Naive thymus-derived CD8-positive, alpha-beta T cell (primary cell): ENCODE results near the gene CFAP46. TPM values are rescaled to one million over a fixed set of nuclear protein-coding genes. Genes with fewer than 3 reads are reported as not detected.

Source experiments
- ATAC-seq, 2 donors: fragments of 150-1000 bp; cut with Tn5 transposase in 1 of 2; sonication (Bioruptor Pico), chemical (Tn5 transposase) in 1 of 2; 1 replicate in 1 of 2; 2 replicates in 1 of 2; pipeline ENCODE4 v1.10.0; 2021; ENCODE audit warnings: mild to moderate bottlenecking in 2 of 2, moderate library complexity in 2 of 2
- POLR2A ChIA-PET: fragments of 350-600 bp; sonication (Branson Sonifier 250); formaldehyde crosslinking; loops from one replicate; lab custom pipeline; 2021; ENCODE audit warnings: antibody characterized with exemption; lab: Charles Lee
- DNase-seq, 10 donors: peaks; one replicate each; pipeline versions ENCODE4 v3.0.0 to v3.0.0-alpha.2; 2020 to 2022
- H3K27ac Mint-ChIP-seq, 10 donors: one replicate each; pipeline ENCODE4 v1.8.0; 2020 to 2022; ENCODE audit warnings: mild to moderate bottlenecking in 10 of 10, mixed read lengths in 10 of 10, moderate library complexity in 4 of 10, inconsistent platforms in 1 of 10
- H3K27me3 Mint-ChIP-seq, 5 donors: one replicate each; pipeline ENCODE4 v1.8.0; 2021 to 2022; ENCODE audit warnings: mixed read lengths in 5 of 5
- H3K36me3 Mint-ChIP-seq, 3 donors: one replicate each; pipeline ENCODE4 v1.8.0; 2020 to 2022; ENCODE audit warnings: mixed read lengths in 3 of 3, mild to moderate bottlenecking in 2 of 3, inconsistent platforms in 1 of 3
- H3K4me1 Mint-ChIP-seq, 4 donors: one replicate each; pipeline ENCODE4 v1.8.0; 2021 to 2022; ENCODE audit warnings: mixed read lengths in 4 of 4
- H3K4me3 Mint-ChIP-seq, 10 donors: one replicate each; pipeline ENCODE4 v1.8.0; 2020 to 2022; ENCODE audit warnings: mild to moderate bottlenecking in 10 of 10, mixed read lengths in 10 of 10, moderate library complexity in 6 of 10, inconsistent platforms in 1 of 10
- H3K9me3 Mint-ChIP-seq, 9 donors: one replicate each; pipeline ENCODE4 v1.8.0; 2020 to 2022; ENCODE audit warnings: mixed read lengths in 9 of 9, mild to moderate bottlenecking in 3 of 9, inconsistent platforms in 1 of 9, moderate library complexity in 1 of 9
- polyA plus RNA-seq, 3 donors: library from polyadenylated mRNA; unstranded; fragments of 300-500 nt; fragmentation: Illumina TruSeq; gene quantifications; one replicate each; pipeline ENCODE4 v1.2.3, GENCODE V29; 2021
- total RNA-seq, 8 experiments: library from RNA in 2 of 8; stranded (reverse) in 2 of 8; gene quantifications; one replicate each; pipeline ENCODE4 v1.2.3 and lab custom pipeline; 2021 to 2026

CFAP46 gene
- total and polyA plus RNA-seq, 5 experiments from 2014 or later = not detected

DNA sequence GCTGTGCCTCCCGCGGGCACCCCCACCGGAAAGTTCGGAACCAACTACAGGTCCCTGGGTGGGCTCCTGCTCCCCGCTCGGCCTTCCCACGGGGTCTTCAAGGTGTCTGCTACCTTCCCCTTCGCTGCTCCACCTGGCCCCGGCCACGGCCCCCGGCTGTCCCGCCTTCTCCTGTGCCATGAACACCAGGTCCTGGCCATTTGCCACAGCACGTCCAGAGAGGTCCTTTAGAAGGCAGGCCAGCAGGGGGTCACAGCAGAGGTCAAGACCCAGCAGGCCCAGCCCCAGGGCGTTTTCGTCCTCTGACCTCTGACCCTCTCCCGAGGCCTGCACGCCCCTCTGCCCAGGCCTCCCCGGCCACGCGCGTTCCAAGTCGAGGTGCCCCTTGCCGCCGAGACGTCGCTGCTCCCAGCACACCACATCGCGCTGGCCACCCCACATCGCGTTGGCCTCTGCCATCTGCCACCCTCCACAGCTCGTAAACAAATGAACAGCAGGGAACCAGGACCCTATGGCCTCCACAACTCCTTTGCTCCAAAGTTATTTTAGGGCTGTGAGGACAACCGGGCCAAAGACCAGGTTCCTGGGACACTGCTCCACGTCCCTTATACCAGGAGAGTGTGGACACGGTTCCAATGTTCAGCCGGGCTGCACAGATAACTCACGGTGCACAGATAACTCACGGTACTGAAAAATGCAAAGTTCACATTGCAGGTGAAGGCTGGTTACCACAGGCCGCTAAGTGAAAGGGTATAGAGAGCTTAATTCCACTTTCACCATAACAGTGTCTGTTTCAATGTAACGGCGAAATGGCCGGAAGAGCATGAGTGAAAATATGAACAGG, 74.3 kb downstream of the CFAP46 start:
- H3K4me3 Mint-ChIP-seq = no peak overlapping the region
- no peak overlapping the region for H3K27ac Mint-ChIP-seq
- peak in 2 of 10 donors; percentile 10 to 32 for DNase-seq
- peaks cover 0 to 4% (median 0%) of the 10 kb centered on the region in 9 donors for H3K9me3 Mint-ChIP-seq
- H3K36me3 Mint-ChIP-seq = peaks cover 0 to 3% (median 0%) of the 10 kb centered on the region in 3 donors
- H3K27me3 Mint-ChIP-seq = peaks cover 4 to 62% (median 31%) of the 10 kb centered on the region in 5 donors
- peaks cover 6 to 11% (median 8%) of the 10 kb centered on the region in 4 donors for H3K4me1 Mint-ChIP-seq
- POLR2A ChIA-PET = no interaction called here
- no peak for ATAC-seq

DNA sequence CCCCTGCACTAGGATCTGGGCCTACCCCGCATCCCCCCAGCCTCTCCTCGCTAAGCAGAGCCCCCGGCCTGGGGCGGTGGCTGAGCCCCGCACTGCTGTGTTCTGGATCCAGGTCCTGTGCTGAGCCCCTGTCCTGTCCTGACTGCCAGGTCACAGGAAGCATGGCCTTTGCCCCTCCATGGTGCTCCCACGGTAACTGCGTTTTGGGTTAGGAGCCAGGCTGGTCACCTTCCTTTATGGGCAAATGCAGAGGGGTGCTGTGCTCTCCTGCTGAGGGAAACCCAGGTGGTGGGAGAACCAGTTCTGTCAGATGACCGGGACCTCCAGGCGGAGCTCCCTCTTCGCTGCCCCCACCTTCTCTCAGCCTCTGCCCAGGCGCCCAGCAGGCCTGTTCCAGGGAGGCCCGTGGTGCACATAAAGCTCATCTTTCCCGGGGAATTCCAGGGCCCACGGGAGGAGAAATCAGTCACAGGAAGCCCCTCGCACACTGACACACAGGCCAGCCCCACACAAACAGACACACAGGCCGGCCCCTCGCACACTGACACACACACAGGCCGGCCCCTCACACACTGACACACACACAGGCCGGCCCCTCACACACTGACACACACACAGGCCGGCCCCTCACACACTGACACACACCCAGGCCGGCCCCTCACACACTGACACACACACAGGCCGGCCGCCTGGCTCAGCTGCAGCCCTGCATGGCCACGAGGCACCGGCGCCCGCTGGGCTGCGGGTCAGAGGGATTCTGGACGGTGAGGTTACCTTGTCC, 75.6 kb downstream of the CFAP46 start:
- H3K36me3 Mint-ChIP-seq = peaks cover 0 to 3% (median 0%) of the 10 kb centered on the region in 3 donors
- H3K27me3 Mint-ChIP-seq = peaks cover 5 to 59% (median 30%) of the 10 kb centered on the region in 5 donors
- POLR2A ChIA-PET = no interaction called here
- no peak for ATAC-seq
- no peak overlapping the region for H3K27ac Mint-ChIP-seq
- peak in 2 of 10 donors; percentile 10 to 22 for DNase-seq
- H3K4me1 Mint-ChIP-seq = peaks cover 9 to 13% (median 12%) of the 10 kb centered on the region in 4 donors
- H3K4me3 Mint-ChIP-seq = no peak overlapping the region
- peaks cover 0 to 4% (median 0%) of the 10 kb centered on the region in 9 donors for H3K9me3 Mint-ChIP-seq

DNA sequence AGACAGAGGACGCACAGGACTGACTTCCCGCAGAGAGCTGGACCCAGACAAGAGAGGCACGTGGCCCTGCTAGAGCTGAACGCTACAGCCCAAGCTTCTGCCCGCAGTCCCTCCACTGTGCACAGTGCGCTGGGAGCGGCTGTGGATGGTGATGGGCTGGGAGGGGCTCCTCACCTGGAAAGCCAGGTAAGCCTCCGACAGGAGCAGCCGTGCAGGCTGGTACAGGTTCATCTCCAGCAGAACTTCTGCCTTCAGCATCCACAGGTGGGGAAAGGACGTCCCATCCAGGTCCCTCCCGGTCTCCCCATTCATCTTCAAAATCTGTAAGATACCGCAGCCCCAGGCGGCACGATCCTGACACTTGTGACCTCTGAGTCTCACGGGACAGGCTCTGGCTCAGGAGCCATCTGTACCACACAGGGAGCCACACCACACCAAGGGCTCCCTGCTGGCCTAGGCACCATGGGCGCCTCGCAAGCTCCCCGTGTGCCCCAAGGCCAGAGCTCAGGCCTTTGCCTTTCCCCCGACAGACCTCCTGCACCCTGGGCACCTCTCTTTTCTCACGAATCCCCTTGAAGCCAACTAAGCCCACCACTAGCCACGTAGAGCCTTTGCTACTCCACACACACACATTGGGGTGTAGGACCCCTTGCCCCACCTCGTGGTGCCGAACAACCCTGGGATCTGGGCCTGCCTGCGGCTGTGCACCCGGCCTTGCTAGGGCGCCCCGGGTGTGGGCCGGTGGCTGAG, 76.3 kb downstream of the CFAP46 start:
- H3K27me3 Mint-ChIP-seq = peaks cover 5 to 56% (median 25%) of the 10 kb centered on the region in 5 donors
- POLR2A ChIA-PET = no interaction called here
- DNase-seq (peak in 2 of 10 donors; percentile 10 to 47), ATAC-seq (no peak)
- peaks cover 0 to 3% (median 0%) of the 10 kb centered on the region in 3 donors for H3K36me3 Mint-ChIP-seq
- peaks cover 9 to 13% (median 12%) of the 10 kb centered on the region in 4 donors for H3K4me1 Mint-ChIP-seq
- no peak overlapping the region for H3K4me3 Mint-ChIP-seq
- H3K9me3 Mint-ChIP-seq = peaks cover 0 to 2% (median 0%) of the 10 kb centered on the region in 9 donors
- H3K27ac Mint-ChIP-seq = peak overlapping the region in 1 of 10 donors; percentile 66

DNA sequence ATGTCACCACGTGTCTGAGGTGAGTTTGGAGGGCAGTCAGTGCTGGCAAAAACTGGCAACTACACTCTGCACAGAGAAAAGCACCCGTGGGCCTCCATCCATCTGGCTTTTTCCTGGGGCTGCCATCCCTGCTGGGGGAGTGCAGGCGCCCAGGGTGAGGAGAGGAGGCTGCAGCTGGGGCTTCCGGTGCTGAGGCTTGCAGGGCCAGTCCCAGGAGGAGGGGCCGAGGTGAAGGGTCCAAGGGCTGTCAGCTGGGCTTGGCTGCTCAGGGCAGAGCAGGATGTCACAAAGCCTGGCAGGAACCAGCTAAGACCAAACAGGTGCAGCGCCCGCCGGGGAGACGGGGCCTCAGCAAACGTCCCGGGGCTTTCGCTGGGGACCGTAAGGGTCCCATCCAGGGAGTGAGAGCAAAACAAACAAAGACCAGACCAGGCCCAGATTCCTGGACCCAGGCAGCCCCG, 77.2 kb downstream of the CFAP46 start:
- peak overlapping the region in 1 of 10 donors; percentile 35 for H3K27ac Mint-ChIP-seq
- no peak overlapping the region for H3K4me3 Mint-ChIP-seq
- peaks cover 0 to 2% (median 0%) of the 10 kb centered on the region in 9 donors for H3K9me3 Mint-ChIP-seq
- H3K4me1 Mint-ChIP-seq = peaks cover 9 to 13% (median 12%) of the 10 kb centered on the region in 4 donors
- peaks cover 0 to 3% (median 0%) of the 10 kb centered on the region in 3 donors for H3K36me3 Mint-ChIP-seq
- POLR2A ChIA-PET = no interaction called here
- DNase-seq (peak in 2 of 10 donors; percentile 7 to 38), ATAC-seq (no peak)
- H3K27me3 Mint-ChIP-seq = peaks cover 6 to 59% (median 30%) of the 10 kb centered on the region in 5 donors

DNA sequence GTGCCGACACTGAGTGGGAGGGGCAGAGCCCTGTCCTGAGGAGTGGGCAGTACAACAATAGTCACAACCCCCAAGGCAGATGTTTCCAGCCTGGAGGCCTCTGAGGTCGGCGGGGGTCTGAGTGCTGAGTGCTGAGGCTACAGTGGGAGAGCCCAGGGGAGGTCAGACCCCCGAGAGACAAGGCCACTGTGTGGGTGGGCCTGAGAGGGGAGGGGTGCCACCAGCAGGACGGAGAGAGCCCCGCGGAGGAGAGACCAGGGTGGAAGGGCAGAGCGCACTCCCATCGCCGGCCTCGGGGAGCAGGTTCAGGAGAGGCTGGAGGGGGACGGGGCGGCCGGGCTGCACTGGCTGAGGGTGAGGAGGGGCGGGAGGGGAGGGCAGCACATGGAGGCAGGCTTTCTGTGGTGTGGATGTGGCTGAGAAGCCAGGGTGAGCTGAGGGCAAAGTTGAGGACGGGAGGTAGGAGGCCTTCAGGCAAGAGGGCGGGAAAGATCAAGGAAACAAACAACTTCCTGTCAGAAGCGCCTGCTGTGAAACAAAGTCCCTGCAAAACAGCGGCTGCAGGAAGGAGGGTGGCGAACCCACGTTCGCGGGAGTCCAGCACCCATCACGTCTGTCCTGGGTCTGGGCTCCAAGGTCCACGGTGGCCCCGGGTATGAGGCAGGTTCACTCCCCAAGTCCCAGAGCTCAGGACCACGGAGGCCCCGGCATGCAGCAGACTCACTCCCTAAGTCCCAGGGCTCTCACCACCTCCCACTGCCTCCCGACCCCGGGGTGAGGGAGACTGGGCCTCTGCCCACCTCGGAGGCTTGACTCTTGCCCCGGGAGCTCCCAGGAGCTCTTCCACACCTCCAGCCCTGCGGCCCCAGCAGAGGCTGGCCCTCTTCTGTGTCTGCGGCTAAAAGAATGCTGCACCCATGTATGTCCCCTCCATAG, 79.6 kb downstream of the CFAP46 start:
- Mint-ChIP-seq H3K27ac (peak overlapping the region in 3 of 10 donors; percentile 75 to 79 (median 77)), H3K4me1 (peaks cover 9 to 13% (median 12%) of the 10 kb centered on the region in 4 donors), H3K9me3 (peaks cover 0 to 2% (median 0%) of the 10 kb centered on the region in 9 donors), H3K4me3 (peak overlapping the region in 7 of 10 donors; percentile 23 to 60 (median 39)), H3K27me3 (peaks cover 6 to 58% (median 19%) of the 10 kb centered on the region in 5 donors), H3K36me3 (no peaks in the 10 kb centered on the region)
- DNase-seq = peak in 1 of 10 donors; percentile 16
- ATAC-seq = peak in 1 of 2 donors; percentile 40
- POLR2A ChIA-PET = no interaction called here

DNA sequence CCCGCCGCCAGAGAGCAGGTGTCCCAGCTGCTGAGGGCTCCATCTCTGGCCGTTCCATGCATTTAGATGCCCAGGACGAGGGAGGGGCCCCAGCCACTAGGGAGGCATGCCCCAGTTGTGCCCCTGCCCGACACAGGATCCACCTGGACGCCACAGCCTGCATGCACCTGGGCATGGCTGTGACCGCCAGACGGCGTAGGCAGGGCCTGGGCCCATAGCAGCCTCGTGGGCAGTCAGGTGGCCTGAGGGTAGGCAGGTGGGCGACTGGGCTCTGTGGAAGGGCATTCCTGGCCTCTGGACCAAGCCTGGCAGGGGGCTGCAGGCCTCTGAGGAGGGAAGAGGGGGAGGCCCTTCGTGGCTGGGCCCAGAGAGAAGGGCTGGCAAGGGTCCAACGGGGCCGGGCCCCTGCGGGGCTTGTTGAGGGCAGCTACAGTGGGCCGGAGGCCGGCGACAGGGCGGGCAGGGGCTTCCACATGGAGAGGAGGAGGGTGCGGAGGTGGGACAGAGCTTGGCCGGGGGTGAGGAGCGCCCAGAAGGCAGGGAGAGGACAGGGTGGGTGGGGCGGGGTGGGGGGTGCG, 80.4 kb downstream of the CFAP46 start:
- Mint-ChIP-seq H3K4me1 (peaks cover 9 to 13% (median 12%) of the 10 kb centered on the region in 4 donors), H3K9me3 (peaks cover 0 to 4% (median 0%) of the 10 kb centered on the region in 9 donors), H3K27me3 (peaks cover 4 to 50% (median 25%) of the 10 kb centered on the region in 5 donors), H3K4me3 (peak overlapping the region in 2 of 10 donors; percentile 22 to 36), H3K27ac (no peak overlapping the region), H3K36me3 (no peaks in the 10 kb centered on the region)
- DNase-seq = peak in 1 of 10 donors; percentile 11
- POLR2A ChIA-PET = no interaction called here
- no peak for ATAC-seq

DNA sequence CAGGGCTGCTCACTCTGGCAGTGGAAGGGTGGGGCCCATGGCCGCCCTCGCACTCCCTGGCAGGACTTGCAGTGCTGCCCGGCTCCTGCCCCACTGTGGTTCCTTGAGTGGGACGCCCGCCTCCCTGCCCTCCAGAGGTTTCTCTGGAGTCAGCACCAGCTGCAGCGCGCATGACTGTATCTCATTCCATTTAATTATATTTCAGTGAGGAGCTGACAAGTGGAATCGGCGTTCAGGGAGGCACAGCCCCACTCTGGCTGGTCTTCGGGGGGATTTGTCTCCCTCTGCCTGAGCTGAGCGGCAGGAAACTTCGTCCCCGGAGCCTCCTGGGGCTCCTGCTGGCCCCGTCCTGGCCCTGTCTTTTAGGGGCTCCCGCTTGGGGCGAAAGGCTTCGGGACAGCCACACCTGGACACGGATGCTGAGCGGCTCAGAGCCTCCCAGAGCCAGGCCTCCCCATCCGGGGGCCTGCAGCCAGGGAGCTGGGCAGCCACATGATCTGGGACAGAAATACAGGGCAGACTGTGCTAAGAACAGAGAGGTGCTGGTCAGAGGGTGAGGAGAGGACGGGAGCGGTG, 81.2 kb downstream of the CFAP46 start:
- Mint-ChIP-seq H3K36me3 (peaks cover 0 to 5% (median 0%) of the 10 kb centered on the region in 3 donors), H3K4me3 (no peak overlapping the region), H3K4me1 (peaks cover 9 to 13% (median 12%) of the 10 kb centered on the region in 4 donors), H3K27me3 (peaks cover 8 to 51% (median 29%) of the 10 kb centered on the region in 5 donors), H3K27ac (peak overlapping the region in 1 of 10 donors; percentile 43), H3K9me3 (peaks cover 0 to 9% (median 4%) of the 10 kb centered on the region in 9 donors)
- ATAC-seq (no peak), DNase-seq (no peak)
- POLR2A ChIA-PET = no interaction called here

DNA sequence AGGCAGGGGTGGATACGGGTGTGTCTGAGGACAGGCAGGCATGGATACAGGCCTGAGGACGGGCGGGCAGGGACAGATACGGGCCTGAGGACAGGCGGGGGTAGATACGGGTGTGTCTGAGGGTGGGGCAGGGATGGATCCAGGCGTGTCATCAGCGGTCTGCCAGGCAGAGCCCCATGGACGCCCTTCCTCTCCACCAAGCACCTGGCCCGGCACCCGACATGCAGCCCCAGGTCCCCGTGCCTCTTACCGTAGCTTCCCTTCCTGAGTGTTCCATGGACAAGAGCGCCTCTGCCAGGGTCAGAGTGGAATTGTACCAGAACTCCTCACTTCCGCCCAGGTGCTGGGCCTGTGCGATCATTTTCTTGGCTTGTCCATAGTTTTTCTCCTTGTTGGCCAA, 81.8 kb downstream of the CFAP46 start:
- Mint-ChIP-seq H3K27ac (no peak overlapping the region), H3K36me3 (peaks cover 0 to 5% (median 0%) of the 10 kb centered on the region in 3 donors), H3K27me3 (peaks cover 8 to 53% (median 32%) of the 10 kb centered on the region in 5 donors), H3K9me3 (peaks cover 0 to 15% (median 6%) of the 10 kb centered on the region in 9 donors), H3K4me1 (peaks cover 9 to 13% (median 11%) of the 10 kb centered on the region in 4 donors), H3K4me3 (peak overlapping the region in 3 of 10 donors; percentile 10 to 24 (median 14))
- no peak for ATAC-seq
- peak in 2 of 10 donors; percentile 14 to 60 for DNase-seq
- POLR2A ChIA-PET = no interaction called here

DNA sequence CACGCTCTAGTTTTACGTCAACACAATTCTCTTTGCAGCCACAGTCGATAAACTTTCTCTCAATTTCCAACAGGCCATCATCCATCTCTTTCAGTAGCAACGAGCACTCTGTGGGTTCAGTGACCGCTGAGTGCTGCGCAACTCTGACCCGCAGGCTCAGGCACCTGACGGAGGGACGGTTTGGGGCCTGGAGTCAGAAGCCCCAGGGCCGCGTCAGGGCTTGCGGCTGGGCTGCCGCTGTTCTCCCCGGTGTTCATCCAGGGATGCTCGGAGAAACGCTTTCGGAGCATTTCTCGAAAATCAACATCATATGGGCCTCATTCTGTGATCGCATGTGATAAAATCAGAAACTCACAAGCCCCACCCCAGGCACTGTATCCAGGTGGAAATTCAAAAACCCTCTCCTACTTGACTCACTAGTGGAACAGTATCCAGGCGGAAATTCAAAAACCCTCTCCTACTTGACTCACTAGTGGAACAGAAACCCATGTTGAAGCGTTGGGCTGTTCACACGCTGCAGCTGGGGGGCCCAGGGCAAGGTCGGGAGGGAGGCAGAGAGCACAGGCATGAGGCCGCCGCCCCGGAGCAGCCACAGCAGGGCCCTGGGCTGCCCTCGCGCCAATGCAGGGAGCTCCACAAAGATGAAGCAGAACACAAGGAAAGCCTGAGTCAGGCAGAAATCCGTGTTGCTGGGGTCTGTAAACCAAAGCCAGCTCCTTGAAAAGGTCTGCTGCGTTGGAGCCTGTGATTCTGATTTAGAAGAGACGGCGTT, 83.1 kb downstream of the CFAP46 start:
- H3K4me1 Mint-ChIP-seq = peaks cover 7 to 13% (median 9%) of the 10 kb centered on the region in 4 donors
- no peak for ATAC-seq
- no peak overlapping the region for H3K4me3 Mint-ChIP-seq
- DNase-seq = no peak
- peaks cover 0 to 17% (median 7%) of the 10 kb centered on the region in 9 donors for H3K9me3 Mint-ChIP-seq
- POLR2A ChIA-PET = no interaction called here
- peaks cover 0 to 5% (median 0%) of the 10 kb centered on the region in 3 donors for H3K36me3 Mint-ChIP-seq
- H3K27me3 Mint-ChIP-seq = peaks cover 8 to 45% (median 27%) of the 10 kb centered on the region in 5 donors
- no peak overlapping the region for H3K27ac Mint-ChIP-seq
